ENCODE data around the gene PRKCB.

DNA sequence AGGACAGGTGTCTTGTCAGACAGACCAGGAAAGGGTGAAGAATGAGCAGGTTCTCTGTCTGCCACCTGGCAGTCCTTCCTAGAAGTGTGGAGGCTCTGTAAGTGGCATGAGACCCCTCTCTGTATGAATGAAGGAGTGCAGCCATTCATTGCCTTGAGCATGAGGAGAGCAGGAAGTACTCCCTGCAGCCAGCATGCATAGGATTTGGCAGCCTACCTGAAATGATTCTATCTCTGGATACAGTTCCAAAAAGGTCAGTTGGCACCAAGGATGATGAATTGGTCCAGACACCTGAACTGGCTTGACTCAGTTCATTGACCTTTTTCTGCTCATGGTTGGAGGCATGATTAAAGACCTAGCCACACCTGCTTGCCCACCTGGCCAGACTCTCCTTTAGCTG lies 163.0 kb downstream of the PRKCB start:
- TF ChIP-seq, protein P1, sequence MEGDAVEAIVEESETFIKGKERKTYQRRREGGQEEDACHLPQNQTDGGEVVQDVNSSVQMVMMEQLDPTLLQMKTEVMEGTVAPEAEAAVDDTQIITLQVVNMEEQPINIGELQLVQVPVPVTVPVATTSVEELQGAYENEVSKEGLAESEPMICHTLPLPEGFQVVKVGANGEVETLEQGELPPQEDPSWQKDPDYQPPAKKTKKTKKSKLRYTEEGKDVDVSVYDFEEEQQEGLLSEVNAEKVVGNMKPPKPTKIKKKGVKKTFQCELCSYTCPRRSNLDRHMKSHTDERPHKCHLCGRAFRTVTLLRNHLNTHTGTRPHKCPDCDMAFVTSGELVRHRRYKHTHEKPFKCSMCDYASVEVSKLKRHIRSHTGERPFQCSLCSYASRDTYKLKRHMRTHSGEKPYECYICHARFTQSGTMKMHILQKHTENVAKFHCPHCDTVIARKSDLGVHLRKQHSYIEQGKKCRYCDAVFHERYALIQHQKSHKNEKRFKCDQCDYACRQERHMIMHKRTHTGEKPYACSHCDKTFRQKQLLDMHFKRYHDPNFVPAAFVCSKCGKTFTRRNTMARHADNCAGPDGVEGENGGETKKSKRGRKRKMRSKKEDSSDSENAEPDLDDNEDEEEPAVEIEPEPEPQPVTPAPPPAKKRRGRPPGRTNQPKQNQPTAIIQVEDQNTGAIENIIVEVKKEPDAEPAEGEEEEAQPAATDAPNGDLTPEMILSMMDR (IDR thresholded peaks at IDR 0.05; ENCODE audit: low read depth, low read length, poor library complexity, severe bottlenecking) = no peak
- TF ChIP-seq EZH2phosphoT487 (IDR thresholded peaks at IDR 0.05; ENCODE audit: borderline replicate concordance, low read length) = no peak
